Thyroid gland (tissue), 4 donors: ENCODE data around the gene ABHD3. TPM values are rescaled to one million over a fixed set of nuclear protein-coding genes. Genes with fewer than 3 reads are reported as not detected.
A peak's percentile ranks its signal among the peaks of the same experiment; 100 is the strongest.

Source experiments
- DNase-seq, 2 donors: peaks; one replicate each; pipeline ENCODE4 v3.0.0-alpha.2; 2019
- H3K27ac ChIP-seq, 3 donors: fragments of 200-600 bp; sonication (generic); 1 replicate in 2 of 3; 2 replicates in 1 of 3; pipeline ENCODE4 v1.5.1; 2016 to 2019; ENCODE audit warnings: mild to moderate bottlenecking in 1 of 3, moderate library complexity in 1 of 3
- H3K27me3 ChIP-seq: fragments of 200-600 bp; sonication (generic); one replicate; pipeline ENCODE4 v1.5.1; 2019
- H3K36me3 ChIP-seq, 2 donors: fragments of 200-600 bp; sonication (generic); one replicate each; pipeline ENCODE4 v1.5.1; 2016 to 2019
- H3K4me1 ChIP-seq, 2 donors: fragments of 200-600 bp; sonication (generic); one replicate each; pipeline ENCODE4 v1.5.1; 2017 to 2019
- H3K4me3 ChIP-seq, 3 donors: fragments of 200-600 bp; sonication (generic); replicated peaks in 1 of 3; 1 replicate in 2 of 3; 2 replicates in 1 of 3; pipeline ENCODE4 v1.5.1; 2016; ENCODE audit warnings: mild to moderate bottlenecking in 1 of 3
- H3K9me3 ChIP-seq: fragments of 200-600 bp; sonication (generic); one replicate; pipeline ENCODE4 v1.5.1; 2017
- POLR2A ChIP-seq, 2 donors: fragments of 450-650 bp; IDR thresholded peaks; one replicate each; pipeline ENCODE4 v1.6.1; 2017; ENCODE audit warnings: antibody characterized with exemption in 2 of 2, mild to moderate bottlenecking in 2 of 2, moderate library complexity in 1 of 2
- WGBS, 2 donors: methylation state at CpG; one replicate each; pipeline ENCODE4 v1.1.5; 2017; 5-methylcytosine and 5-hydroxymethylcytosine counted together
- intact Hi-C: fragments of 100-400 bp; cut with DNase I; formaldehyde crosslinking; loops from one replicate; pipeline ENCODE4 v1.15.1; 2023
- total RNA-seq, 4 donors: library from RNA; depleted of rRNA; stranded (reverse); fragments of >200 nt; gene quantifications; one replicate each; pipeline ENCODE4 v1.2.3, GENCODE V29; 2016
- TF ChIP-seq, protein P1 (sequence below), 6 experiments: fragments of 200-600 bp in 3 of 6; fragments of 450-650 bp in 3 of 6; sonication (generic) in 3 of 6; IDR thresholded peaks; one replicate each; pipeline ENCODE4 v1.5.1; 2016 to 2019; ENCODE audit warnings: antibody characterized with exemption in 6 of 6, mild to moderate bottlenecking in 2 of 6, inconsistent platforms in 1 of 6, moderate library complexity in 1 of 6

Gene ABHD3
- total RNA-seq, 4 donors from 2014 or later: 17.6 to 28.2 (median 24.5) TPM

- H3K27ac ChIP-seq: no peak overlapping the region
- no peak for DNase-seq
- WGBS, 2 donors: 82 to 85% methylated on average over 7 of the region's 7 CpGs
- intact Hi-C loops: no loop called here
- H3K4me1 ChIP-seq: peaks cover 20 to 49% of the 10 kb centered on the region in 2 donors
- H3K27me3 ChIP-seq: no peaks in the 10 kb centered on the region
- no peak overlapping the region for H3K4me3 ChIP-seq
- TF ChIP-seq, protein P1, sequence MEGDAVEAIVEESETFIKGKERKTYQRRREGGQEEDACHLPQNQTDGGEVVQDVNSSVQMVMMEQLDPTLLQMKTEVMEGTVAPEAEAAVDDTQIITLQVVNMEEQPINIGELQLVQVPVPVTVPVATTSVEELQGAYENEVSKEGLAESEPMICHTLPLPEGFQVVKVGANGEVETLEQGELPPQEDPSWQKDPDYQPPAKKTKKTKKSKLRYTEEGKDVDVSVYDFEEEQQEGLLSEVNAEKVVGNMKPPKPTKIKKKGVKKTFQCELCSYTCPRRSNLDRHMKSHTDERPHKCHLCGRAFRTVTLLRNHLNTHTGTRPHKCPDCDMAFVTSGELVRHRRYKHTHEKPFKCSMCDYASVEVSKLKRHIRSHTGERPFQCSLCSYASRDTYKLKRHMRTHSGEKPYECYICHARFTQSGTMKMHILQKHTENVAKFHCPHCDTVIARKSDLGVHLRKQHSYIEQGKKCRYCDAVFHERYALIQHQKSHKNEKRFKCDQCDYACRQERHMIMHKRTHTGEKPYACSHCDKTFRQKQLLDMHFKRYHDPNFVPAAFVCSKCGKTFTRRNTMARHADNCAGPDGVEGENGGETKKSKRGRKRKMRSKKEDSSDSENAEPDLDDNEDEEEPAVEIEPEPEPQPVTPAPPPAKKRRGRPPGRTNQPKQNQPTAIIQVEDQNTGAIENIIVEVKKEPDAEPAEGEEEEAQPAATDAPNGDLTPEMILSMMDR (IDR thresholded peaks at IDR 0.05): no peak
- TF ChIP-seq POLR2A (IDR thresholded peaks at IDR 0.05): no peak
- no peaks in the 10 kb centered on the region for H3K9me3 ChIP-seq
- H3K36me3 ChIP-seq: no peaks in the 10 kb centered on the region
Measured at GRCh38 chr18:21743166-21743832, 38.7 kb upstream of the ABHD3 start.

- peaks cover 17 to 40% of the 10 kb centered on the region in 2 donors for H3K4me1 ChIP-seq
- intact Hi-C loops: no loop called here
- peak overlapping the region in 1 of 3 donors; percentile 94 for H3K27ac ChIP-seq
Measured at GRCh38 chr18:21742315-21742687, 37.7 kb upstream of the ABHD3 start.

DNA sequence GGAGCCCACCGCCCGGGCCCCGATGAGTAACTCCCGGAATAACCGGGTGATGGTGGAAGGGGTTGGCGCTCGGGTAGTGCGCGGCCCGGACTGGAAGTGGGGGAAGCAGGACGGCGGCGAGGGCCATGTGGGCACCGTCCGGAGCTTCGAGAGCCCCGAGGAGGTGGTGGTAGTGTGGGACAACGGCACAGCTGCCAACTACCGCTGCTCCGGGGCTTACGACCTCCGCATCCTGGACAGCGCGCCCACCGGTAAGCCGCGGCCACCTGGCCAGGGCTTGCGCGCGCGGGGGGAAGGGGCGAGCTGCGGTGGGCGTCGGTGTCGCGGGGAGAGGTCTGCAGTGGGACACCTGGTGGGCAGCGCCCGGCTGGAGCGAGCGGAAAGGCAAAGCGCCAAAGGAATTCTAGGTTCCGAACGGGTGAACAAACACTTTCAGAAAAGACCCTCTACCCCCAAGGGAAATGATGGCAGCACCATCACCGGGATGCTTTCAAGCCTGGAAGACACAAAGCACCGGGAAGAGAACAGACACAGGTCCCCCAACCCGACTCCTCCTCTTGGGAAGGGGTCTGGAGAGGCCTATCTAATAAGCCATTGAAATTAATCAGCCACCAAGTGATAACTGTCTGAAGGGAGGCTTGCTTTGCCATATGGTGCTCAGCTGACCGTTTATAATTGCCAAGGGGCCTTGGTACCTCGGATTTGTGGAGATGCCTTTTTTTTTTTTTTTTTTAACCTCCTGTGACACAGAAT lies 37.2 kb upstream of the ABHD3 start:
- no peak for TF ChIP-seq POLR2A (IDR thresholded peaks at IDR 0.05)
- TF ChIP-seq, protein P1 (IDR thresholded peaks at IDR 0.05): no peak
- 1% methylated on average over 22 to 40 of the region's 49 CpGs for WGBS, 2 donors
- intact Hi-C loops: no loop called here
- Histone ChIP-seq H3K9me3 (no peaks in the 10 kb centered on the region), H3K4me1 (peaks cover 15 to 34% of the 10 kb centered on the region in 2 donors), H3K36me3 (no peaks in the 10 kb centered on the region), H3K4me3 (peak overlapping the region; percentile 81 to 97 (median 91)), H3K27me3 (no peaks in the 10 kb centered on the region), H3K27ac (peak overlapping the region in 2 of 3 donors; percentile 94 to 97)
- peak; percentile 34 to 42 for DNase-seq

More at GRCh38 chr18:21742315-21742687, 37.7 kb upstream of the ABHD3 start:
- WGBS, 2 donors: 59 to 64% methylated on average over 5 of the region's 5 CpGs
- no peaks in the 10 kb centered on the region for H3K36me3 ChIP-seq
- no peaks in the 10 kb centered on the region for H3K9me3 ChIP-seq
- DNase-seq: no peak
- no peak for TF ChIP-seq POLR2A (IDR thresholded peaks at IDR 0.05)
- TF ChIP-seq, protein P1 (IDR thresholded peaks at IDR 0.05): no peak
- peak overlapping the region in 1 of 3 donors; percentile 97 for H3K4me3 ChIP-seq
- no peaks in the 10 kb centered on the region for H3K27me3 ChIP-seq

GRCh38 chr18:21741312-21741561 lies 36.7 kb upstream of the ABHD3 start:
- Histone ChIP-seq H3K27ac (peak overlapping the region; percentile 94 to 99 (median 97)), H3K4me1 (peaks cover 15 to 33% of the 10 kb centered on the region in 2 donors), H3K4me3 (peak overlapping the region; percentile 81 to 97 (median 91)), H3K36me3 (no peaks in the 10 kb centered on the region), H3K27me3 (no peaks in the 10 kb centered on the region), H3K9me3 (no peaks in the 10 kb centered on the region)
- WGBS, 2 donors: 1% methylated on average over 18 of the region's 41 CpGs; no CpG with 5 or more reads in 1 of the 2 donors
- intact Hi-C loops: no loop called here
- TF ChIP-seq, protein P1 (IDR thresholded peaks at IDR 0.05): no peak
- TF ChIP-seq POLR2A (IDR thresholded peaks at IDR 0.05): no peak
- DNase-seq: no peak
